ENCODE results near the gene TSPAN16. TPM values are rescaled to one million over a fixed set of nuclear protein-coding genes. Genes with fewer than 3 reads are reported as not detected.

The TSPAN16 gene
- total RNA-seq, 5 donors from 2014 or later (not counting 1 experiment from before 2014, with no cell fraction given): not detected

DNA sequence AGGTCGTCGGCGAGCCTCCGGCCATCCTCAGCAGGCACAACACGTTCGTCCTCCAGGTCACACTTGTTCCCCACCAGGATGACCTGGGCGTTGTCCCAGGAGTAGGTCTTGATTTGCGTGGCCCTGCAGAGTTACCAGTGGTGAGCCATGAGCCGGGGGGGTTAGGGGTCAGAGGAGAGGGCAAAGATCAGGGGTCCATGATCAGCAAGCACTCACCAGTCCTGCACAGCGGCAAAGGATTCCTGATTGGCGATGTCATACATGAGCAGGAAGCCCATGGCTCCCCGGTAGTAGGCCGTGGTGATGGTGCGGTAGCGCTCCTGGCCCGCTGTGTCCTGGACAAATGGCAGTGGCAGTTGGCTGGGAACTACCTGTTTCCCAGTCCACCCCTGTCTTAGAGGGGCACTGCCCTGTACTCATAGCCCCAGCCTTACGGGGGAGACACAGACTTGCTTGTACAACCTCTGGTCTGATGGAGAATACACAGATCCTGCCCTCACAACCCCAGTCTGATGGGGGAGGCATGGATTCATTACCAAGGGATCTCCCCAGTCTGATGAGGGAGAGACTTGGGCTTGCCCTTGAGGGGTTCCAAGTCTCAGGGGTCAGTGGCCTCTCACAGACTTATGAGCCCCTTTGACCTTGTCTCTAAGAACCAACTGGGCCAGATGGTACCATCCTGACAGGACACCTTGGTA is 39.6 kb downstream of the TSPAN16 start:
- no peak overlapping the region for H3K27ac Mint-ChIP-seq
- H3K9me3 Mint-ChIP-seq: no peaks in the 10 kb centered on the region
- Histone ChIP-seq H3K36me3 (ENCODE audit: control insufficient read depth in 2 of 2, extremely low read depth in 1 of 2, insufficient read depth in 1 of 2, low read length in 1 of 2) (peaks cover 0 to 16% of the 10 kb centered on the region in 2 donors), H3K4me1 (ENCODE audit: control insufficient read depth in 1 of 2, extremely low read depth in 1 of 2, insufficient read depth in 2 of 2, low read length in 2 of 2) (peaks cover 0 to 33% of the 10 kb centered on the region in 2 experiments), H3K4me3 (ENCODE audit: control insufficient read depth in 1 of 2, extremely low read depth in 1 of 2, low read length in 1 of 2) (no peak overlapping the region), H3K27ac (ENCODE audit: low read length) (no peak overlapping the region), H3K27me3 (replicated peaks in 1 of 2; ENCODE audit: control insufficient read depth in 2 of 2, extremely low read depth in 1 of 2, insufficient read depth in 2 of 2, low read length in 1 of 2) (peaks cover 0 to 3% of the 10 kb centered on the region in 2 experiments), H3K9me3 (no peaks in the 10 kb centered on the region)
- H3K4me1 Mint-ChIP-seq: peaks cover 11 to 26% (median 25%) of the 10 kb centered on the region in 3 donors
- H3K36me3 Mint-ChIP-seq: peaks cover 29% of the 10 kb centered on the region
- no peak for ATAC-seq (replicated peaks in 1 of 4)
- ChIA-PET CTCF (no interaction called here), POLR2A (no interaction called here)
- H3K4me3 Mint-ChIP-seq: no peak overlapping the region
- 94% methylated on average over 15 of the region's 17 CpGs for WGBS (ENCODE audit: insufficient coverage)
- H3K27me3 Mint-ChIP-seq: no peaks in the 10 kb centered on the region
- no peak for DNase-seq

DNA sequence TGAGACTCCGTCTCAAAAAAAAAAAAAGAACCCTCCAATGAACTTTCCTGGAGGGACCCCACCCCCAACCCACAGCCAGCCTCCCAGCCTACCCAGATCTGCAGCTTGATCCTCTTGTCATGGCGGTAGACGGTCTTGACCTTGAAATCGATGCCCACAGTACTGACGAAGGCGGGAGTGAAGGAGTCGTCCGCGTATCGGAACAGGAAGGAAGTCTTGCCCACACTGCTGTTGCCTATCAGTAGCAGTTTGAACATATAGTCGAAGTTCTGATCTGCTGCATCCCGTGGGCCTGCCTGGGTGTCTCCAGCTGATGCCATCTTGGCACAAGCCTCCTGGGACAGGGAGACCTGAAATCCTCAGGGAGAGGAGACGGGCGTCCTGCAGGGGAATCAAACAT is 41.1 kb downstream of the TSPAN16 start:
- DNase-seq: peak in 1 of 35 experiments; percentile 19
- 10% methylated on average over 12 of the region's 14 CpGs for WGBS (ENCODE audit: insufficient coverage)
- peaks cover 0 to 3% of the 10 kb centered on the region in 2 experiments for H3K27me3 ChIP-seq (replicated peaks in 1 of 2; ENCODE audit: control insufficient read depth in 2 of 2, extremely low read depth in 1 of 2, insufficient read depth in 2 of 2, low read length in 1 of 2)
- H3K36me3 ChIP-seq (ENCODE audit: control insufficient read depth in 2 of 2, extremely low read depth in 1 of 2, insufficient read depth in 1 of 2, low read length in 1 of 2): peaks cover 0 to 16% of the 10 kb centered on the region in 2 donors
- H3K27me3 Mint-ChIP-seq: no peaks in the 10 kb centered on the region
- no peaks in the 10 kb centered on the region for H3K9me3 Mint-ChIP-seq
- H3K27ac ChIP-seq (ENCODE audit: low read length): no peak overlapping the region
- H3K9me3 ChIP-seq: no peaks in the 10 kb centered on the region
- no peak overlapping the region for H3K4me3 Mint-ChIP-seq
- ChIA-PET CTCF (no interaction called here), POLR2A (no interaction called here)
- H3K4me1 ChIP-seq (ENCODE audit: control insufficient read depth in 1 of 2, extremely low read depth in 1 of 2, insufficient read depth in 2 of 2, low read length in 2 of 2): peaks cover 0 to 33% of the 10 kb centered on the region in 2 experiments
- ATAC-seq (replicated peaks in 1 of 4): no peak
- H3K4me1 Mint-ChIP-seq: peaks cover 11 to 26% (median 25%) of the 10 kb centered on the region in 3 donors
- peak overlapping the region; percentile 63 to 64 for H3K27ac Mint-ChIP-seq
- H3K4me3 ChIP-seq (ENCODE audit: control insufficient read depth in 1 of 2, extremely low read depth in 1 of 2, low read length in 1 of 2): no peak overlapping the region
- H3K36me3 Mint-ChIP-seq: peaks cover 29% of the 10 kb centered on the region

- Mint-ChIP-seq H3K36me3 (peaks cover 31% of the 10 kb centered on the region), H3K9me3 (no peaks in the 10 kb centered on the region), H3K27ac (peak overlapping the region; percentile 36 to 44), H3K27me3 (no peaks in the 10 kb centered on the region), H3K4me3 (peak overlapping the region in 1 of 3 donors; percentile 79), H3K4me1 (peaks cover 11 to 26% (median 25%) of the 10 kb centered on the region in 3 donors)
- Histone ChIP-seq H3K9me3 (no peaks in the 10 kb centered on the region), H3K27me3 (replicated peaks in 1 of 2; ENCODE audit: control insufficient read depth in 2 of 2, extremely low read depth in 1 of 2, insufficient read depth in 2 of 2, low read length in 1 of 2) (peaks cover 0 to 3% of the 10 kb centered on the region in 2 experiments), H3K36me3 (ENCODE audit: control insufficient read depth in 2 of 2, extremely low read depth in 1 of 2, insufficient read depth in 1 of 2, low read length in 1 of 2) (peaks cover 0 to 13% of the 10 kb centered on the region in 2 donors), H3K4me1 (ENCODE audit: control insufficient read depth in 1 of 2, extremely low read depth in 1 of 2, insufficient read depth in 2 of 2, low read length in 2 of 2) (peaks cover 0 to 33% of the 10 kb centered on the region in 2 experiments), H3K4me3 (ENCODE audit: control insufficient read depth in 1 of 2, extremely low read depth in 1 of 2, low read length in 1 of 2) (no peak overlapping the region), H3K27ac (ENCODE audit: low read length) (no peak overlapping the region)
- ChIA-PET CTCF (interaction anchor here in 1 of 2 donors (0.7 kb wide), 1 partner anchor 48 kb away, joined by 6 read pairs; no protein-coding TSS in a partner anchor), POLR2A (interaction anchor here in 1 of 2 donors (0.5 kb wide), 1 partner anchor 45 kb away, joined by 11 read pairs; no protein-coding TSS in a partner anchor)
- ATAC-seq (replicated peaks in 1 of 4) (no peak), DNase-seq (no peak)
- WGBS (ENCODE audit: insufficient coverage): 96% methylated on average over 5 of the region's 7 CpGs
Measured at GRCh38 chr19:11338121-11338520, 42.2 kb downstream of the TSPAN16 start.

- H3K9me3 ChIP-seq: no peaks in the 10 kb centered on the region
- H3K4me1 ChIP-seq (ENCODE audit: control insufficient read depth in 1 of 2, extremely low read depth in 1 of 2, insufficient read depth in 2 of 2, low read length in 2 of 2): peaks cover 0 to 33% of the 10 kb centered on the region in 2 experiments
- H3K27ac ChIP-seq (ENCODE audit: low read length): peak overlapping the region; percentile 23
- H3K4me3 ChIP-seq (ENCODE audit: control insufficient read depth in 1 of 2, extremely low read depth in 1 of 2, low read length in 1 of 2): peak overlapping the region; percentile 52 to 58
- H3K36me3 ChIP-seq (ENCODE audit: control insufficient read depth in 2 of 2, extremely low read depth in 1 of 2, insufficient read depth in 1 of 2, low read length in 1 of 2): peaks cover 4 to 11% of the 10 kb centered on the region in 2 donors
- DNase-seq (no peak), ATAC-seq (replicated peaks in 1 of 4) (peak in 2 of 4 experiments; percentile 16 to 22)
- H3K27ac Mint-ChIP-seq: peak overlapping the region; percentile 81 to 84
- peak overlapping the region; percentile 79 to 80 (median 79) for H3K4me3 Mint-ChIP-seq
- 68% methylated on average over 15 of the region's 21 CpGs for WGBS (ENCODE audit: insufficient coverage)
- no peaks in the 10 kb centered on the region for H3K27me3 Mint-ChIP-seq
- ChIA-PET POLR2A (interaction anchor here (0.5 to 0.6 kb wide), 2 partner anchors 44 to 410 kb away, joined by 3 to 11 read pairs; no protein-coding TSS in a partner anchor), CTCF (no interaction called here)
- peaks cover 0 to 3% of the 10 kb centered on the region in 2 experiments for H3K27me3 ChIP-seq (replicated peaks in 1 of 2; ENCODE audit: control insufficient read depth in 2 of 2, extremely low read depth in 1 of 2, insufficient read depth in 2 of 2, low read length in 1 of 2)
- peaks cover 11 to 26% (median 25%) of the 10 kb centered on the region in 3 donors for H3K4me1 Mint-ChIP-seq
- no peaks in the 10 kb centered on the region for H3K9me3 Mint-ChIP-seq
- H3K36me3 Mint-ChIP-seq: peaks cover 31% of the 10 kb centered on the region
Measured at GRCh38 chr19:11338569-11339253, 42.8 kb downstream of the TSPAN16 start.

DNA sequence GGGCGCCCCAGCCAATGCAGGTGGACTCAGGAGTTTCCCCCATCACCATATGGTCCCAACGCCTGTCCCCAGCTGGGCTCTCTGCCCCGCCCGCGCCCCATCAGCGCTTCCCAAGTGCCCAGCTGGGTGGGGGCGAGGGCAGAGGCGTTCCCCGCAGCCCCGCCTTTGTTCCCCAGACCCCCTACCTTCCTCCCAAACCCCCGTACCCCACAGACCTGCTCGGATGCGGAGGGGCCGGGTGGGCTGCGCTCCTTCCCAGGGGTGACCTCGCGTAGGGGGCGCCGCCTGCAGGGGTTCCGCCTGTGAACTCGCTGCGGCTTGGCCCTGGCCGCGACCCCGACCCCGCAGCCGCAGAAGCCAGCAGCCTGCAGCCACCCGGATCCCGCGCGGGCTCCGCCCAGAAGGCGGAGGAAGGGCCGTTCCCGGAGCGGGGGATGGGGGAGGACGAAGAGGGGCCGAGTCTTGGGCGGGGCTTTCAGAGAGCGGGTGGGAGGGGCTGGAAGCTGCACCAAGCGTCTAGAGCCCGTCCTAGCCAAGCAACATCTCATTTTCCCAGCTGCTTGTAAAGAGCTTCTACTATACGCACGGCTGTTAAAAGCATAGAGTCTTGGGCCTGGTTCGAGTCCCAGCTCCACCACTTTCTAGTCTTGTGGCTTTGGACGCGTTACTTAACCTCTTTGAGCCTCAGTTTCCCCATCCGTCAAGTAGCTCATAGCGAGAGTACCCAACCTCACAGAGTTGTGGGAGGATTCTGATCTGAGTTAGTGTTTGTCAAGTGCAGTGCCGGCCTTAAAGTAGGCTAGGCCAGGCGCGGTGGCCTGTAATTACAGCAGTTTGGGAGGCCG is 43.5 kb downstream of the TSPAN16 start, which contains the start of gene RAB3D:
RAB3D (minus strand) TSS at position 404 of the 845 bp plus-strand sequence. CDS start 2,258 bp downstream, outside the sequence.
- Histone ChIP-seq H3K27ac (ENCODE audit: low read length) (peak within 1 kb of the TSS; percentile 45), H3K4me3 (ENCODE audit: control insufficient read depth in 1 of 2, extremely low read depth in 1 of 2, low read length in 1 of 2) (peak within 1 kb of the TSS; percentile 52 to 58), H3K36me3 (ENCODE audit: control insufficient read depth in 2 of 2, extremely low read depth in 1 of 2, insufficient read depth in 1 of 2, low read length in 1 of 2) (peaks cover 4 to 11% of the 10 kb centered on the region in 2 donors), H3K4me1 (ENCODE audit: control insufficient read depth in 1 of 2, extremely low read depth in 1 of 2, insufficient read depth in 2 of 2, low read length in 2 of 2) (peaks cover 0 to 35% of the 10 kb centered on the region in 2 experiments), H3K9me3 (no peaks in the 10 kb centered on the region), H3K27me3 (replicated peaks in 1 of 2; ENCODE audit: control insufficient read depth in 2 of 2, extremely low read depth in 1 of 2, insufficient read depth in 2 of 2, low read length in 1 of 2) (peaks cover 0 to 5% of the 10 kb centered on the region in 2 experiments)
- POLR2A ChIA-PET: interaction anchor here in 1 of 2 donors (0.6 kb wide), 1 partner anchor 410 kb away, joined by 3 read pairs; no protein-coding TSS in a partner anchor
- Mint-ChIP-seq H3K4me1 (peaks cover 14 to 29% (median 27%) of the 10 kb centered on the region in 3 donors), H3K27me3 (no peaks in the 10 kb centered on the region), H3K27ac (peak within 1 kb of the TSS; percentile 81 to 84), H3K4me3 (peak within 1 kb of the TSS; percentile 79 to 80 (median 79)), H3K9me3 (no peaks in the 10 kb centered on the region), H3K36me3 (peaks cover 26% of the 10 kb centered on the region)
- CTCF ChIA-PET: interaction anchor here in 1 of 2 donors (0.6 kb wide), 1 partner anchor 37 kb away, joined by 9 read pairs; no protein-coding TSS in a partner anchor
- DNase-seq (peak; percentile 41 to 79 (median 62)), ATAC-seq (replicated peaks in 1 of 4) (peak; percentile 92 to 96 (median 92))
- 7% methylated on average over 42 of the region's 53 CpGs for WGBS (ENCODE audit: insufficient coverage)

All from T-cell (primary cell).